ENCODE data around the gene RAB7B.

- TF ChIP-seq CTCF (conservative IDR thresholded peaks at IDR 0.05; ENCODE audit: low read length) (no peak), EZH2phosphoT487 (IDR thresholded peaks at IDR 0.05; ENCODE audit: borderline replicate concordance, low read depth, low read length) (no peak)
Observed at GRCh38 chr1:206023695-206024094, 20.5 kb upstream of the RAB7B start, which contains the start of gene CTSE.
